ENCODE data around the gene LEO1.

Gene LEO1

GRCh38 chr15:51907136-51907862 is 64.3 kb downstream of the LEO1 start:
- H3K4me2 ChIP-seq (ENCODE audit: low read length): no peak overlapping the region
- no peaks in the 10 kb centered on the region for H3F3A ChIP-seq (ENCODE audit: control insufficient read depth, insufficient read depth)
- H3K27ac ChIP-seq (ENCODE audit: low read depth, low read length): no peak overlapping the region
- H3K9me3 ChIP-seq (ENCODE audit: control insufficient read depth, insufficient read depth, low read length): no peaks in the 10 kb centered on the region
- H4K20me1 ChIP-seq (ENCODE audit: control insufficient read depth, insufficient read depth, low read depth, low read length): no peaks in the 10 kb centered on the region
- H3K27me3 ChIP-seq (ENCODE audit: control insufficient read depth, low read length): no peaks in the 10 kb centered on the region
- no peak for TF ChIP-seq CTCF (IDR thresholded peaks at IDR 0.05; ENCODE audit: low read depth, low read length, poor library complexity, severe bottlenecking)
- TF ChIP-seq EZH2phosphoT487 (IDR thresholded peaks at IDR 0.05; ENCODE audit: borderline replicate concordance, low read length): no peak
- no peaks in the 10 kb centered on the region for H3K9me2 ChIP-seq (replicated peaks; ENCODE audit: control insufficient read depth, low read length)
- peaks cover 27% of the 10 kb centered on the region for H3K36me3 ChIP-seq (ENCODE audit: control insufficient read depth, low read length)
- no peaks in the 10 kb centered on the region for H3K4me1 ChIP-seq (ENCODE audit: control insufficient read depth, low read length)
- H3K79me2 ChIP-seq (ENCODE audit: control insufficient read depth, low read length): no peaks in the 10 kb centered on the region
- H3K4me3 ChIP-seq (ENCODE audit: low read length): no peak overlapping the region

GRCh38 chr15:51904931-51905330 is 66.6 kb downstream of the LEO1 start:
- Histone ChIP-seq H4K20me1 (ENCODE audit: control insufficient read depth, insufficient read depth, low read depth, low read length) (no peaks in the 10 kb centered on the region), H3K4me2 (ENCODE audit: low read length) (no peak overlapping the region), H3K36me3 (ENCODE audit: control insufficient read depth, low read length) (peaks cover 44% of the 10 kb centered on the region), H3K4me1 (ENCODE audit: control insufficient read depth, low read length) (no peaks in the 10 kb centered on the region), H3K27me3 (ENCODE audit: control insufficient read depth, low read length) (no peaks in the 10 kb centered on the region), H3K9me3 (ENCODE audit: control insufficient read depth, insufficient read depth, low read length) (no peaks in the 10 kb centered on the region), H3K79me2 (ENCODE audit: control insufficient read depth, low read length) (no peaks in the 10 kb centered on the region), H3K4me3 (ENCODE audit: low read length) (no peak overlapping the region), H3K9me2 (replicated peaks; ENCODE audit: control insufficient read depth, low read length) (no peaks in the 10 kb centered on the region), H3F3A (ENCODE audit: control insufficient read depth, insufficient read depth) (no peaks in the 10 kb centered on the region), H3K27ac (ENCODE audit: low read depth, low read length) (no peak overlapping the region)
- TF ChIP-seq CTCF (IDR thresholded peaks at IDR 0.05; ENCODE audit: low read depth, low read length, poor library complexity, severe bottlenecking) (no peak), EZH2phosphoT487 (IDR thresholded peaks at IDR 0.05; ENCODE audit: borderline replicate concordance, low read length) (no peak)

GRCh38 chr15:51904421-51904820 is 67.2 kb downstream of the LEO1 start:
- Histone ChIP-seq H3K4me3 (ENCODE audit: low read length) (no peak overlapping the region), H3K27ac (ENCODE audit: low read depth, low read length) (no peak overlapping the region), H3K9me3 (ENCODE audit: control insufficient read depth, insufficient read depth, low read length) (no peaks in the 10 kb centered on the region), H3K4me1 (ENCODE audit: control insufficient read depth, low read length) (no peaks in the 10 kb centered on the region), H4K20me1 (ENCODE audit: control insufficient read depth, insufficient read depth, low read depth, low read length) (no peaks in the 10 kb centered on the region), H3F3A (ENCODE audit: control insufficient read depth, insufficient read depth) (no peaks in the 10 kb centered on the region), H3K79me2 (ENCODE audit: control insufficient read depth, low read length) (no peaks in the 10 kb centered on the region), H3K27me3 (ENCODE audit: control insufficient read depth, low read length) (no peaks in the 10 kb centered on the region), H3K9me2 (replicated peaks; ENCODE audit: control insufficient read depth, low read length) (no peaks in the 10 kb centered on the region), H3K36me3 (ENCODE audit: control insufficient read depth, low read length) (peaks cover 46% of the 10 kb centered on the region), H3K4me2 (ENCODE audit: low read length) (no peak overlapping the region)
- TF ChIP-seq CTCF (IDR thresholded peaks at IDR 0.05; ENCODE audit: low read depth, low read length, poor library complexity, severe bottlenecking) (no peak), EZH2phosphoT487 (IDR thresholded peaks at IDR 0.05; ENCODE audit: borderline replicate concordance, low read length) (no peak)

Measured in DOHH2 (cell line).